GM12873 (cell line): ENCODE results near the gene SLC6A1.

ENCODE experiments used
- TF ChIP-seq, protein P1 (sequence below): IDR thresholded peaks from 2 replicates; pipeline ENCODE4 v1.5.1; 2012; ENCODE audit warnings: low read depth, mild to moderate bottlenecking, moderate library complexity, low read length, control low read depth; ENCODE audit not compliant: insufficient read depth; ENCODE audit errors: missing control alignments

Gene SLC6A1

DNA sequence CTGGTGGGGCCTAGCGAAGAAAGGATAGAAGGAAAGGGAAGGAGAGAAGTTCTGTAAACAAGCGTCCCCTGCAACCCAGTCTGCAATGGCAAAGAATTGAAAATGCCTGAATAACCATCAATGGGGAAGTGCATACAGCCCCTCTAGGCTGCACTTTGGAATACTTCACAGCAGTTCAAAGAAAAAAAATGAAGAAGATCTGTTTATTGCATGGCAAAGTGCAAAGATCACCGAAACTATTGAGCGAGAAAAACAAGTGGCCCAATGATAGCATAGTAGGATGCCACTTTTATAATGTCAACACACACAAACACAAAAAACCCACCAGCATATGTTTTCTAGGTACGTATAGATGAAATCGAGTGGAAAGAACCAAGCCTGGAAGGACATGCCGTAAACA, 13.6 kb upstream of the SLC6A1 start:
- TF ChIP-seq, protein P1, sequence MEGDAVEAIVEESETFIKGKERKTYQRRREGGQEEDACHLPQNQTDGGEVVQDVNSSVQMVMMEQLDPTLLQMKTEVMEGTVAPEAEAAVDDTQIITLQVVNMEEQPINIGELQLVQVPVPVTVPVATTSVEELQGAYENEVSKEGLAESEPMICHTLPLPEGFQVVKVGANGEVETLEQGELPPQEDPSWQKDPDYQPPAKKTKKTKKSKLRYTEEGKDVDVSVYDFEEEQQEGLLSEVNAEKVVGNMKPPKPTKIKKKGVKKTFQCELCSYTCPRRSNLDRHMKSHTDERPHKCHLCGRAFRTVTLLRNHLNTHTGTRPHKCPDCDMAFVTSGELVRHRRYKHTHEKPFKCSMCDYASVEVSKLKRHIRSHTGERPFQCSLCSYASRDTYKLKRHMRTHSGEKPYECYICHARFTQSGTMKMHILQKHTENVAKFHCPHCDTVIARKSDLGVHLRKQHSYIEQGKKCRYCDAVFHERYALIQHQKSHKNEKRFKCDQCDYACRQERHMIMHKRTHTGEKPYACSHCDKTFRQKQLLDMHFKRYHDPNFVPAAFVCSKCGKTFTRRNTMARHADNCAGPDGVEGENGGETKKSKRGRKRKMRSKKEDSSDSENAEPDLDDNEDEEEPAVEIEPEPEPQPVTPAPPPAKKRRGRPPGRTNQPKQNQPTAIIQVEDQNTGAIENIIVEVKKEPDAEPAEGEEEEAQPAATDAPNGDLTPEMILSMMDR: no peak

DNA sequence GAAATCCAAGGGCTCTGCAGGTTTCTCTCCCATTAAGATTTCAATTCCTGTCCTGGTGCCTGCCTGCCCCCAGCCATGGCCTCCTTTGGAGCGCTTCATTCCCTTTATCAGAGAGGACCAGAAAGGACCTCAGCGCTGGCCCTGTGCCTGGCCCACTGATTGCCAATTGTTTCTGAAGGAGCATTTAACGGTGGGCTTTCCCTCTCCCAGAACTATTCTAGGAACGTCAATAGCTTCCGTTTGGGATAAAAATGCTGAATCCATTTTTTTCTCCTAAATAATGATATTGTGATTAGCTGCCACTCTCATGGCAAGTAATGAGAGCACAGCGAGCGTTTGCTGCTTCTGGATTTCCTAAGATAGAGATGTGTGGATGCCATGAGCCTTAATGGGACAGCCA, 12.2 kb upstream of the SLC6A1 start:
- TF ChIP-seq, protein P1: no peak

DNA sequence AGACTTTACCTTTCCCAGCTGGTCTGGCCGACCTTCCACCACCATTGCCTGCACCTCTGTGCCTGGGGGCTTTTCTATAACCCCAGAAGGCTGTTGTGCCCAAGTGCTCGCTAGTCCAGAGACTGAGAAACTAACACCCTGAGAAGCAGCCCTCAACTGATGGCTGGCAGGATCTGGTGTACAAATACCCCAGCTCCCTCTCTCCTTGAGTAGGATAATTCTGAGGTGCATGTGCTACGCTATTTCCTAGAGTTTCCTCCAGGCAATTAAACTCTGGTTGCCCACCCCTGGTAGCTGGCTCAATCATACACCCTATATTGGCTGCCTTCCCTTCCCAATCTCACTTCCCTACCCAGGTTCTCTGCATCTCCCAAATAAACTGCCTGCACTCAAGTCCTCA, 11.5 kb upstream of the SLC6A1 start:
- TF ChIP-seq, protein P1: no peak

DNA sequence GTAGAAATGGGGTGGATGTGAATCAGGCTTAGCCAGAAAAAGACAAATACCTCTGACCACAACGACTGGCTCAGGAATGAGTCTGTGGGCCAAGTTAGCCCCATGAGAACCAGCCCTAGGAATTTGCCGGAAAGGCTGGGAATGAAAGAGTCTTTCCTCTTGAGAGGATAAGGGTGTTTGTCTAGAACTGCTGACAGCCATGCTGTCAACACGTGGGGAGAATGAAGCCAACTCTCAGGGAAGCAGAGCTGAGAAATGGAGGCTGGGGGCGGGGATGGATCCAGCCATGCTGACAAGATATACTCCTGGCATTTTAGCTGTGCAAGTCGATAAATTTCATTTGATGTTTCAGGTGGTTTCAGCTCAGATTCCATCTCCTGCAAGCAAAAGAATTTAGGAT, 10.6 kb upstream of the SLC6A1 start:
- TF ChIP-seq, protein P1: no peak

DNA sequence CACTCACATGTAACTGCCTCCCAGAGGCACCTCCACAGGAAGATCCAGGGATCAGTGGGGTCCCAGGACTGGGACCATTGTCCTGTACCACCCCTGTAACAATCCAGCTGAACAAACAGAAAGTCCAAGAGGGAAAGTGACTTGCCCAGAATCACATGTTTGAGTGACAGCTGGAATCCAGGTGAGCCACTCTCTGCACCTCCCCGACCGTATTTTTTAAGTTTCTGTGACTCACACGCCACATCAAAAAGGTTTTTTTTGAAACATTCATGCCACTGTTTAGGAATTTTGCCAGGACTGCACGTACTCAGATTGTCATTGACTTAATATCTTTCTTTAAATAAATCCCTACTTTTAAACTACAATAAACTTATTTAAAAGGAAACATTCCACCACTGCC, 9.8 kb upstream of the SLC6A1 start:
- TF ChIP-seq, protein P1: no peak

DNA sequence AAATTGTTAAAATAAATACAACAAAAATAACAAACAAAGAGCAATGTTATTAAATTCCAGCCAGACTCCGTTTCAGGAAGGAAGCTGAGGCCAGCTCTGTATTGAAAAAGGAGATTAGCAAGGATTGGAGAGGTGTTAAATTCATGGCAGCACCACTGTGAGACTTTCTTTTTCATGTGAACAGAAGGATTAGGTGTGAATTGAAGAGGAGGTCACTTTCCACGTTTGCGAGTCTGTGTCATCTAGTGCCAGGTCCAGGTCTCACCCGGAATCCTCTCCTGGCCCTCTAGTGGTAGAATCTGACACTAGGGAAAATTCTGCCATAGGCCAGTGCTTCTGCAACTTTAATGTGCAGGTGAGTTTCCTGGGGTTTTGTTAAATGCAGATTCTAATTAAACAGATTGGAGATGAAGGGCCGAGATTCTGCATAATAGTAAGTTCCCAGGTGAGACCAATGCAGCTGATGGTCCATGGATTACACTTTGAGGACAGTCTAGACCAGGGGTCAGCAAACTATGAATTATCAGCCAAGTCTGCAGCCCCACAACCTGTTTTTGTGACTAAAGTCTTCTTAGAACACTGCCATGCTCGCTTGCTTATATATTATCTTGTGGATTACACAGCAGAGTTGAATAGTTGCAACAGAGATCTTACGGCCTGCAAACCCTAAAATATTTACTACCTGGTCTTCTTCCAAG, 9.2 kb upstream of the SLC6A1 start:
- TF ChIP-seq, protein P1: peak; percentile 90

DNA sequence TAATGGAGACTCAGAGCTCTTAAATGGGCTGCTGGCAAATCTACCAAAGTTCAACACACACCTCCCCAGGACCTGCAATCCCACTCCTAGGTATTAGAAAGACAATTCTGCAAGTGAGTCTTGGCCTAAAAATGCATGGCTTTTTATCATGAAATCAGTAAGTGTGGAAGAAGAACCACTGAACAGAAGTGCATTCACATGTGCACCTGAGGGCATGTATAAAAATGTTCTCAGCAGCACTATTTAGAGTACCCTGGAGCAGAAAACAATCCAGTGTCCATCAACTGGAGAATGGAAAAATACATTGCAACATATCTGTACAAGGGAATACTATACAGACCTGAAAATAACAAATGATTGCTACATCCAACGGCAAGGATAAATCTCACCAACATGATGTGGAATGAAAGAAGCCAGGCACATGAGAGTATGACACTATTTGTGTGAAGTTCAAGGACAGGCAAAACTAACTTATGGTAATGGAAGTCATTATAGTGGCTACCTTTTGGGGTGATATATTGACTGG, 8.1 kb upstream of the SLC6A1 start:
- TF ChIP-seq, protein P1: no peak
